Fibroblast of peridontal ligament (primary cell): Measurements from ENCODE around the gene KCNT2.
A peak's percentile ranks its signal among the peaks of the same experiment; 100 is the strongest.

Experiments used
- DNase-seq: peaks from one replicate; pipeline ENCODE4 v3.0.0-alpha.2; 2010; ENCODE audit errors: extremely low read depth

KCNT2 gene

GRCh38 chr1:196450143-196451095 lies 157.8 kb downstream of the KCNT2 start:
- DNase-seq, result no peak

- DNase-seq, result no peak
Measured at GRCh38 chr1:196449460-196449859, 158.8 kb downstream of the KCNT2 start.

- DNase-seq, result no peak
Measured at GRCh38 chr1:196445775-196446174, 162.5 kb downstream of the KCNT2 start.

- no peak for DNase-seq
Measured at GRCh38 chr1:196444634-196445033, 163.6 kb downstream of the KCNT2 start.

- DNase-seq, result no peak
Measured at GRCh38 chr1:196442366-196442765, 165.9 kb downstream of the KCNT2 start.

- no peak for DNase-seq
Measured at GRCh38 chr1:196440711-196441110, 167.5 kb downstream of the KCNT2 start.

- DNase-seq, result peak; percentile 15
Measured at GRCh38 chr1:196438329-196438728, 169.9 kb downstream of the KCNT2 start.

GRCh38 chr1:196437671-196438070 lies 170.6 kb downstream of the KCNT2 start:
- DNase-seq, result no peak

- peak; percentile 54 for DNase-seq
Measured at GRCh38 chr1:196433000-196433399, 175.2 kb downstream of the KCNT2 start.

GRCh38 chr1:196427976-196428734 lies 180.1 kb downstream of the KCNT2 start:
- DNase-seq, result no peak

GRCh38 chr1:196425513-196425912 lies 182.7 kb downstream of the KCNT2 start:
- DNase-seq, result no peak

- peak; percentile 68 for DNase-seq
Measured at GRCh38 chr1:196423612-196424011, 184.6 kb downstream of the KCNT2 start.

GRCh38 chr1:196418772-196419171 lies 189.5 kb downstream of the KCNT2 start:
- DNase-seq, result no peak

- no peak for DNase-seq
Measured at GRCh38 chr1:196415978-196416377, 192.3 kb downstream of the KCNT2 start.

GRCh38 chr1:196412326-196412725 lies 195.9 kb downstream of the KCNT2 start:
- DNase-seq, result no peak

- DNase-seq, result no peak
Measured at GRCh38 chr1:196410768-196411167, 197.5 kb downstream of the KCNT2 start.

GRCh38 chr1:196409586-196409985 lies 198.7 kb downstream of the KCNT2 start:
- no peak for DNase-seq

GRCh38 chr1:196407358-196408051 lies 200.7 kb downstream of the KCNT2 start:
- DNase-seq, result peak; percentile 31

- no peak for DNase-seq
Measured at GRCh38 chr1:196405839-196406238, 202.4 kb downstream of the KCNT2 start.

- DNase-seq, result peak; percentile 5
Measured at GRCh38 chr1:196403803-196404690, 204.2 kb downstream of the KCNT2 start.

GRCh38 chr1:196401891-196402290 lies 206.3 kb downstream of the KCNT2 start:
- no peak for DNase-seq
